Naive thymus-derived CD8-positive, alpha-beta T cell (primary cell): ENCODE data around the gene RADIL. TPM values are rescaled to one million over a fixed set of nuclear protein-coding genes. Genes with fewer than 3 reads are reported as not detected.

ENCODE experiments used
- ATAC-seq, 2 donors: fragments of 150-1000 bp; cut with Tn5 transposase in 1 of 2; sonication (Bioruptor Pico), chemical (Tn5 transposase) in 1 of 2; 1 replicate in 1 of 2; 2 replicates in 1 of 2; pipeline ENCODE4 v1.10.0; 2021; ENCODE audit warnings: mild to moderate bottlenecking in 2 of 2, moderate library complexity in 2 of 2
- POLR2A ChIA-PET: fragments of 350-600 bp; sonication (Branson Sonifier 250); formaldehyde crosslinking; loops from one replicate; lab custom pipeline; 2021; ENCODE audit warnings: antibody characterized with exemption; lab: Charles Lee
- DNase-seq, 10 donors: peaks; one replicate each; pipeline versions ENCODE4 v3.0.0 to v3.0.0-alpha.2; 2020 to 2022
- H3K27ac Mint-ChIP-seq, 10 donors: one replicate each; pipeline ENCODE4 v1.8.0; 2020 to 2022; ENCODE audit warnings: mild to moderate bottlenecking in 10 of 10, mixed read lengths in 10 of 10, moderate library complexity in 4 of 10, inconsistent platforms in 1 of 10
- H3K27me3 Mint-ChIP-seq, 5 donors: one replicate each; pipeline ENCODE4 v1.8.0; 2021 to 2022; ENCODE audit warnings: mixed read lengths in 5 of 5
- H3K36me3 Mint-ChIP-seq, 3 donors: one replicate each; pipeline ENCODE4 v1.8.0; 2020 to 2022; ENCODE audit warnings: mixed read lengths in 3 of 3, mild to moderate bottlenecking in 2 of 3, inconsistent platforms in 1 of 3
- H3K4me1 Mint-ChIP-seq, 4 donors: one replicate each; pipeline ENCODE4 v1.8.0; 2021 to 2022; ENCODE audit warnings: mixed read lengths in 4 of 4
- H3K4me3 Mint-ChIP-seq, 10 donors: one replicate each; pipeline ENCODE4 v1.8.0; 2020 to 2022; ENCODE audit warnings: mild to moderate bottlenecking in 10 of 10, mixed read lengths in 10 of 10, moderate library complexity in 6 of 10, inconsistent platforms in 1 of 10
- H3K9me3 Mint-ChIP-seq, 9 donors: one replicate each; pipeline ENCODE4 v1.8.0; 2020 to 2022; ENCODE audit warnings: mixed read lengths in 9 of 9, mild to moderate bottlenecking in 3 of 9, inconsistent platforms in 1 of 9, moderate library complexity in 1 of 9
- polyA plus RNA-seq, 3 donors: library from polyadenylated mRNA; unstranded; fragments of 300-500 nt; fragmentation: Illumina TruSeq; gene quantifications; one replicate each; pipeline ENCODE4 v1.2.3, GENCODE V29; 2021
- total RNA-seq, 8 experiments: library from RNA in 2 of 8; stranded (reverse) in 2 of 8; gene quantifications; one replicate each; pipeline ENCODE4 v1.2.3 and lab custom pipeline; 2021 to 2026

RADIL gene
- total and polyA plus RNA-seq, 5 experiments from 2014 or later: 0.02 to 0.18 (median 0.07) TPM; not detected in 2

GRCh38 chr7:4781366-4782069 lies 102.0 kb downstream of the RADIL start:
- H3K27me3 Mint-ChIP-seq: no peaks in the 10 kb centered on the region
- DNase-seq: no peak
- POLR2A ChIA-PET: no interaction called here
- H3K4me1 Mint-ChIP-seq: peaks cover 15 to 27% (median 20%) of the 10 kb centered on the region in 4 donors
- ATAC-seq: no peak
- H3K36me3 Mint-ChIP-seq: peaks cover 0 to 42% (median 9%) of the 10 kb centered on the region in 3 donors
- H3K9me3 Mint-ChIP-seq: no peaks in the 10 kb centered on the region
- H3K4me3 Mint-ChIP-seq: no peak overlapping the region
- no peak overlapping the region for H3K27ac Mint-ChIP-seq

- ATAC-seq: no peak
- Mint-ChIP-seq H3K4me3 (no peak overlapping the region), H3K4me1 (peaks cover 27 to 45% (median 41%) of the 10 kb centered on the region in 4 donors), H3K36me3 (peaks cover 0 to 36% (median 8%) of the 10 kb centered on the region in 3 donors), H3K9me3 (no peaks in the 10 kb centered on the region), H3K27me3 (no peaks in the 10 kb centered on the region), H3K27ac (no peak overlapping the region)
- DNase-seq: no peak
- POLR2A ChIA-PET: interaction anchor here (1.0 kb wide), 1 partner anchor 137 kb away, joined by 4 read pairs; no protein-coding TSS in a partner anchor
Observed at GRCh38 chr7:4779118-4779517, 104.4 kb downstream of the RADIL start.

- POLR2A ChIA-PET: interaction anchor here (0.8 to 4.8 kb wide), 18 partner anchors 8 to 415 kb away, joined by 3 to 79 read pairs (median 6); partner anchors contain the start of genes FOXK1 and WIPI2
- Mint-ChIP-seq H3K4me3 (peak overlapping the region; percentile 95 to 99 (median 98)), H3K9me3 (no peaks in the 10 kb centered on the region), H3K27ac (peak overlapping the region; percentile 97 to 99 (median 98)), H3K4me1 (peaks cover 26 to 54% (median 47%) of the 10 kb centered on the region in 4 donors), H3K36me3 (peaks cover 0 to 25% (median 2%) of the 10 kb centered on the region in 3 donors), H3K27me3 (no peaks in the 10 kb centered on the region)
- ATAC-seq: peak; percentile 36 to 45
- peak in 6 of 10 donors; percentile 37 to 75 (median 52) for DNase-seq
Observed at GRCh38 chr7:4775848-4776623, 107.5 kb downstream of the RADIL start.

GRCh38 chr7:4775250-4775847 lies 108.2 kb downstream of the RADIL start, which contains the start of gene AP5Z1:
Gene AP5Z1, plus strand, starts transcription at chr7:4775623. Its CDS starts 93 bp downstream, at chr7:4775716.
- Mint-ChIP-seq H3K4me1 (peaks cover 30 to 55% (median 50%) of the 10 kb centered on the region in 4 donors), H3K36me3 (peaks cover 0 to 25% (median 2%) of the 10 kb centered on the region in 3 donors), H3K27ac (peak within 1 kb of the TSS; percentile 97 to 99 (median 98)), H3K4me3 (peak within 1 kb of the TSS; percentile 95 to 99 (median 98)), H3K9me3 (no peaks in the 10 kb centered on the region), H3K27me3 (no peaks in the 10 kb centered on the region)
- ATAC-seq: peak; percentile 91
- POLR2A ChIA-PET: interaction anchor here (0.6 to 4.8 kb wide), 26 partner anchors 9 to 556 kb away, joined by 3 to 79 read pairs (median 4); partner anchors contain the start of genes FOXK1 and WIPI2
- peak; percentile 90 to 97 (median 96) for DNase-seq

- peaks cover 0 to 21% (median 2%) of the 10 kb centered on the region in 3 donors for H3K36me3 Mint-ChIP-seq
- peak overlapping the region; percentile 95 to 99 (median 98) for H3K4me3 Mint-ChIP-seq
- DNase-seq (peak in 1 of 10 donors; percentile 30), ATAC-seq (peak; percentile 15 to 28)
- no peaks in the 10 kb centered on the region for H3K27me3 Mint-ChIP-seq
- peaks cover 30 to 56% (median 52%) of the 10 kb centered on the region in 4 donors for H3K4me1 Mint-ChIP-seq
- no peaks in the 10 kb centered on the region for H3K9me3 Mint-ChIP-seq
- POLR2A ChIA-PET: interaction anchor here (0.6 to 4.8 kb wide), 23 partner anchors 9 to 556 kb away, joined by 3 to 79 read pairs (median 4); partner anchors contain the start of gene FOXK1
- peak overlapping the region; percentile 97 to 99 (median 98) for H3K27ac Mint-ChIP-seq
Observed at GRCh38 chr7:4774658-4775249, 108.8 kb downstream of the RADIL start.

- H3K27me3 Mint-ChIP-seq: no peaks in the 10 kb centered on the region
- H3K36me3 Mint-ChIP-seq: peaks cover 0 to 24% (median 2%) of the 10 kb centered on the region in 3 donors
- H3K9me3 Mint-ChIP-seq: no peaks in the 10 kb centered on the region
- DNase-seq: no peak
- H3K27ac Mint-ChIP-seq: peak overlapping the region; percentile 37 to 99 (median 98)
- ATAC-seq: no peak
- POLR2A ChIA-PET: interaction anchor here (1.2 to 4.8 kb wide), 6 partner anchors 10 to 132 kb away, joined by 4 to 79 read pairs (median 34); partner anchors contain the start of gene FOXK1
- peaks cover 30 to 57% (median 53%) of the 10 kb centered on the region in 4 donors for H3K4me1 Mint-ChIP-seq
- peak overlapping the region; percentile 95 to 99 (median 98) for H3K4me3 Mint-ChIP-seq
Observed at GRCh38 chr7:4774007-4774406, 109.5 kb downstream of the RADIL start.

- Mint-ChIP-seq H3K27me3 (no peaks in the 10 kb centered on the region), H3K4me1 (peaks cover 20 to 49% (median 40%) of the 10 kb centered on the region in 4 donors), H3K4me3 (no peak overlapping the region), H3K9me3 (no peaks in the 10 kb centered on the region), H3K36me3 (peaks cover 0 to 14% (median 2%) of the 10 kb centered on the region in 3 donors), H3K27ac (peak overlapping the region in 3 of 10 donors; percentile 22 to 84 (median 71))
- DNase-seq: no peak
- POLR2A ChIA-PET: no interaction called here
- no peak for ATAC-seq
Observed at GRCh38 chr7:4772306-4772705, 111.2 kb downstream of the RADIL start.

GRCh38 chr7:4771737-4772136 lies 111.8 kb downstream of the RADIL start:
- no peak for DNase-seq
- ATAC-seq: no peak
- no peaks in the 10 kb centered on the region for H3K9me3 Mint-ChIP-seq
- POLR2A ChIA-PET: no interaction called here
- peak overlapping the region in 3 of 10 donors; percentile 13 to 57 (median 57) for H3K27ac Mint-ChIP-seq
- no peaks in the 10 kb centered on the region for H3K27me3 Mint-ChIP-seq
- H3K4me3 Mint-ChIP-seq: no peak overlapping the region
- H3K36me3 Mint-ChIP-seq: peaks cover 0 to 14% (median 2%) of the 10 kb centered on the region in 3 donors
- H3K4me1 Mint-ChIP-seq: peaks cover 18 to 44% (median 35%) of the 10 kb centered on the region in 4 donors

GRCh38 chr7:4770886-4771285 lies 112.6 kb downstream of the RADIL start:
- Mint-ChIP-seq H3K36me3 (peaks cover 0 to 17% (median 2%) of the 10 kb centered on the region in 3 donors), H3K9me3 (no peaks in the 10 kb centered on the region), H3K27me3 (no peaks in the 10 kb centered on the region), H3K4me1 (peaks cover 17 to 37% (median 28%) of the 10 kb centered on the region in 4 donors), H3K27ac (peak overlapping the region in 6 of 10 donors; percentile 60 to 81 (median 70)), H3K4me3 (no peak overlapping the region)
- ATAC-seq (no peak), DNase-seq (no peak)
- POLR2A ChIA-PET: no interaction called here

GRCh38 chr7:4769761-4770160 lies 113.8 kb downstream of the RADIL start:
- POLR2A ChIA-PET: no interaction called here
- DNase-seq (no peak), ATAC-seq (no peak)
- H3K4me1 Mint-ChIP-seq: peaks cover 13 to 32% (median 19%) of the 10 kb centered on the region in 4 donors
- H3K36me3 Mint-ChIP-seq: peaks cover 0 to 17% (median 0%) of the 10 kb centered on the region in 3 donors
- H3K9me3 Mint-ChIP-seq: no peaks in the 10 kb centered on the region
- no peak overlapping the region for H3K4me3 Mint-ChIP-seq
- H3K27me3 Mint-ChIP-seq: no peaks in the 10 kb centered on the region
- peak overlapping the region in 8 of 10 donors; percentile 21 to 81 (median 58) for H3K27ac Mint-ChIP-seq
